Measurements from ENCODE around the gene EEA1.

The EEA1 gene

DNA sequence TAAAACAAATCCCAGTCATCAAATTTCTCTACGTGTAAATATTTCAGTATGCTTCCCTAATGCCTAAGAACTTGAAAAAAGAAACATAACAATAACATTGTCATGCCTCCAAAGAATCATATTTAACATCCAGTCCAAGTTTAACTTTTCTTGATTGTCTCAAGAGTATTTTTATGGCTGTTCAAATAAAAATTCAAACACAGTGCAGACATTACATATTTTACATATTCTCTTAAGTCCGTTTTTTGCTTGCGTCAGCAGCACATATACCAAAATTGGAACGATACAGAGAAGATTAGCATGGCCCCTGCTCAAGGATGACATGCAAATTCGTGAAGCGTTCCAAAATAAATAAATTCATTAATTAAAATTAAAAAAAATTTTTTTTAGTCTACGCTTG, 23.3 kb upstream of the EEA1 start:
- H3K9me3 ChIP-seq (ENCODE audit: control insufficient read depth, insufficient read depth, low read length) = peaks cover 5% of the 10 kb centered on the region
- no peaks in the 10 kb centered on the region for H3K27me3 ChIP-seq (ENCODE audit: control insufficient read depth, insufficient read depth, low read length)
- H3K36me3 ChIP-seq (ENCODE audit: control insufficient read depth, insufficient read depth, low read length) = no peaks in the 10 kb centered on the region
- H3K4me3 ChIP-seq (ENCODE audit: low read depth, low read length) = no peak overlapping the region
- no peak overlapping the region for H3K9ac ChIP-seq (ENCODE audit: low read depth, low read length)
- no peaks in the 10 kb centered on the region for H3K4me1 ChIP-seq (ENCODE audit: control insufficient read depth, insufficient read depth, low read length)

DNA sequence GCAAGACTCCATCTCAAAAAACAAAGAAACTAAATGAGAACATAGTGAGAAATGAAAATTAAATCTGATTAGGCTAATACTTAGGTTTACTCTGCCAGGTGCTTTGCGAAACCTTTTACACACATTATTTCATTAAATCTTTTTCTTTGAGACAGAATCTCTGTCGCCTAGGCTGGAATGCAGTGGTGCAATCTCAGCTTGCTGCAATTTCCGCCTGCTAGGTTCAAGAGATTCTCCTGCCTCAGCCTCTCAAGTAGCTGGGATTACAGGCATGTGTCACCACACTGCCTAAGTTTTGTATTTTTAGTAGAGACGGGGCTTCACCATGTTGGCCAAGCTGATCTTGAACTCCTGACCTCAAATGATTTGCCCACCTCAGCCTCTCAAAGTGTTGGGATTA, 21.9 kb upstream of the EEA1 start:
- no peaks in the 10 kb centered on the region for H3K36me3 ChIP-seq (ENCODE audit: control insufficient read depth, insufficient read depth, low read length)
- no peak overlapping the region for H3K9ac ChIP-seq (ENCODE audit: low read depth, low read length)
- no peaks in the 10 kb centered on the region for H3K27me3 ChIP-seq (ENCODE audit: control insufficient read depth, insufficient read depth, low read length)
- H3K4me3 ChIP-seq (ENCODE audit: low read depth, low read length) = no peak overlapping the region
- peaks cover 4% of the 10 kb centered on the region for H3K9me3 ChIP-seq (ENCODE audit: control insufficient read depth, insufficient read depth, low read length)
- no peaks in the 10 kb centered on the region for H3K4me1 ChIP-seq (ENCODE audit: control insufficient read depth, insufficient read depth, low read length)

DNA sequence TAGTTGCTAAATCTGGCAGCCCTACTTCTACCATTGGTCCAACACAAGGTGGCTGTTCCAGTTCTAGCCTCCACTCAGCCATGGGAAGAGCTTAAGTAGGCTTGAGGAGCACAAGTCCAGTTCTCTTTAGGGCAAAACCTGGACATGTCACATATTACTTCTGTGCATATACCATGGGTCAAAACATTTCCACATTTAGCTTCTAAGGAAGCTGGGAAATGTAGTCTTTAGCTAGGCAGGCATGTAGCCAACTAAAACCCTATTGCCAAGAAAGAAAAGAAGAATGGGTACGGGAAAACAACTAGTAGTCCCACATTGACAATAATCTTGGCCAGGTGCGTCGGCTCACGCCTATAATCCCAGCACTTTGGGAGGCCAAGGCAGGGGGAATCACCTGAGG, 20.9 kb upstream of the EEA1 start:
- H3K9me3 ChIP-seq (ENCODE audit: control insufficient read depth, insufficient read depth, low read length) = peaks cover 4% of the 10 kb centered on the region
- H3K36me3 ChIP-seq (ENCODE audit: control insufficient read depth, insufficient read depth, low read length) = no peaks in the 10 kb centered on the region
- no peak overlapping the region for H3K9ac ChIP-seq (ENCODE audit: low read depth, low read length)
- no peak overlapping the region for H3K4me3 ChIP-seq (ENCODE audit: low read depth, low read length)
- no peaks in the 10 kb centered on the region for H3K27me3 ChIP-seq (ENCODE audit: control insufficient read depth, insufficient read depth, low read length)
- no peaks in the 10 kb centered on the region for H3K4me1 ChIP-seq (ENCODE audit: control insufficient read depth, insufficient read depth, low read length)

DNA sequence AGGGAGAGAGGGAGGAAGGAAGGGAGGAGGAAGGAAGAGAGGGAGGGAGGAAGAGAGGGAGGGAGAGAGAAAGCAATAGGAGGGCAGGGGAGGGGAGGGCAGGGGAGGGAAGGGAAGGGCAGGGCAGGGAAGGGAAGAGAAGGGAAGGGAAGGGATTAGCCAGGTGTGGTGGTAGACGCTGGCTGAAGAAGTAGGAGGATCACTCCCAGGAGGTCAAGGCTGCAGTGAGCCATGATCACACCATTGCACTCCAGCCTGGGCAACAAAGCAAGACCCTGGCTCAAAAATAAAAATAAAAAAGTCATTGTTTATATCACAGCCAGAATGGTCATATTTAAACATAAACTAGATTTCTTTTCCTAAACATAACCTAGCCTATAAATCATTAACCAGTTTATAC, 20.4 kb upstream of the EEA1 start:
- no peaks in the 10 kb centered on the region for H3K36me3 ChIP-seq (ENCODE audit: control insufficient read depth, insufficient read depth, low read length)
- no peak overlapping the region for H3K9ac ChIP-seq (ENCODE audit: low read depth, low read length)
- no peaks in the 10 kb centered on the region for H3K4me1 ChIP-seq (ENCODE audit: control insufficient read depth, insufficient read depth, low read length)
- no peaks in the 10 kb centered on the region for H3K27me3 ChIP-seq (ENCODE audit: control insufficient read depth, insufficient read depth, low read length)
- no peak overlapping the region for H3K4me3 ChIP-seq (ENCODE audit: low read depth, low read length)
- H3K9me3 ChIP-seq (ENCODE audit: control insufficient read depth, insufficient read depth, low read length) = peaks cover 4% of the 10 kb centered on the region

DNA sequence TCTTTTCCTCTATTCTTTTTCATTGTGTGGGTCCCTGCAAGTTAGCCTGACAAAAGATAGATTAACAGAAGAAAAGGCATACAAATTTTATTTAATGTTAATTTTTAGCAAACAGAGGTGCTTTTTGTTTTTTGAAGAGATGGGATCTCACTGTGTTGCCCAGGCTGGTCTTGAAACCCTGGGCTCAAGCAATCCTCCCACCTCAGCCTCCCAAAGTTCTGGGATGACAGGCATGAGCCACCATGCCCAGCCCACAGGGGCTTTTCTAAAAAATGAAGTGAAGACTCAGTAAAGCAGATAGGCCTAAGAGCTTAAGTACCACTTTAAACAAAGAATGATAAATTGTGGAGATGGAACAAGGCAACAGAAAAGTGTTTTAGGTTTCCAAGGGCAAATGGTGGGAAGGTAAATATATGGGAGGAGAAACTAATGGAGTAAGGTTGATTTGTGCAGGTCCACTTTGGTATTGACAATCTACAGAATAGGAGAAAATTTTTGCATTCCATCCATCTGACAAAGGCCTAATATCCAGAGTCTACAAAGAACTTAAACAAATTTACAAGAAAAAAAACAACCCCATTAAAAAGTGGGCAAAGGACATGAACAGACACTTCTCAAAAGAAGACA, 18.6 kb upstream of the EEA1 start:
- Histone ChIP-seq H3K27me3 (ENCODE audit: control insufficient read depth, insufficient read depth, low read length) (no peaks in the 10 kb centered on the region), H3K9ac (ENCODE audit: low read depth, low read length) (no peak overlapping the region), H3K4me1 (ENCODE audit: control insufficient read depth, insufficient read depth, low read length) (no peaks in the 10 kb centered on the region), H3K36me3 (ENCODE audit: control insufficient read depth, insufficient read depth, low read length) (no peaks in the 10 kb centered on the region), H3K9me3 (ENCODE audit: control insufficient read depth, insufficient read depth, low read length) (no peaks in the 10 kb centered on the region), H3K4me3 (ENCODE audit: low read depth, low read length) (no peak overlapping the region)

DNA sequence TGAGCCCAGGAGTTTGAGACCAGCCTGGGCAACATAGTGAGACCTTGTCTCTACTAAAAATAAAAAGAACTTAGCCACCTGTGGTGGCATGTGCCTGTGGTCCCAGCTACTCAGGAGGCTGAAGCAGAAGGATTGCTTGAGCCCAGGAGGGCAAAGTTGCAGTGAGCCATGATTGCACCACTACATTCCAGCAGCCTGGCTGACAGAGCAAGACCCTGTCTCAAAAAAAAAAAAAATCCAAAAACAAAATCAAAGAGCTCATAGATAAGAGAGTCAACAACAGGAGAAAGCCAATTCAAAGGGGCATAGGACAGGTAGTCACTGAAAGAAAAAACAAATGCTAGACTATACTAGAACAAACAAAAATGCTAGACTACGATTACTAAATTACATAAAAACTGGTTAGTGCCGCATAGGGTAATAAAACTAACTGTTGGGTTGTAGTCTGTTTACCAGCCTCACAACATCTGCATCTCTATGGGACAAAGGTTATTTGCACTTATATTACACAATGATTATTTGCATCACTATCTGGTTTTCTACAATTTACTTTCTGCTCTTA, 16.6 kb upstream of the EEA1 start:
- H3K4me3 ChIP-seq (ENCODE audit: low read depth, low read length) = no peak overlapping the region
- no peaks in the 10 kb centered on the region for H3K27me3 ChIP-seq (ENCODE audit: control insufficient read depth, insufficient read depth, low read length)
- H3K9me3 ChIP-seq (ENCODE audit: control insufficient read depth, insufficient read depth, low read length) = no peaks in the 10 kb centered on the region
- no peaks in the 10 kb centered on the region for H3K4me1 ChIP-seq (ENCODE audit: control insufficient read depth, insufficient read depth, low read length)
- no peak overlapping the region for H3K9ac ChIP-seq (ENCODE audit: low read depth, low read length)
- H3K36me3 ChIP-seq (ENCODE audit: control insufficient read depth, insufficient read depth, low read length) = no peaks in the 10 kb centered on the region

DNA sequence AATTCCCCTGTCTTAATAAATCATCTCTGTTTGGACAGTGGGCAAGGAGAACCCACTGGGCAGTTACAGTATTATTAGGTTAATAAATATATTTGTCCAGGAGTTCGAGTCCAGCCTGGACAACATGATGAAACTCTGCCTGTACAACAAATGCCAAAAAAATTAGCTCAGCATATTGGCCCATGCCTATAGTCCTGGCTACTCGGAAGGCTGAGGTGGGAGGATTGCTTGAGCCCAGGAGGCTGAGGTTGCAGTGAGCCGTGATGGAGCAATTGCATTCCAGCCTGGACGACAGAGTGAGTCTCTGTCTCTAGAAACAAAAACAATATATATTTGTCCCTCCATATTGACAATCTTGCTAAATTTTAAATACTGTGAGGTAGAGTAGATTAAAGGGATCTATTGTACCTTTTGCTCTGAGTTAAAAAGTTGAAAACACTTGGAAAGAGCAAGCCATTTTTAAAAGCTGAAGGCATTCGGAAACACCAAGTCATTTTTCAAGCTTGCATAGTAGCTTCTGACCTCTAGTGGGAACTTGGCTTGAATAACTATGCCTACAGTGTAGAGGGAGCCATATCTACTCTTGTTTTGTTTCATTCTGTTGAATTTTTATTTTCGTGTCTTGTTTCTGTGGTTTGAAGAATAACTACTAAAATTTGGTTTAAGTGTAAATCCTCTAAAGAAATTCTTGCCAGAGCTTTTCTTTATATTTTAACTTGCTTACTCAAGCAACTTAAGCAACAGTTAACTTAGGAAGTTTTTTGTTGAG, 14.6 kb upstream of the EEA1 start:
- Histone ChIP-seq H3K9ac (ENCODE audit: low read depth, low read length) (no peak overlapping the region), H3K27me3 (ENCODE audit: control insufficient read depth, insufficient read depth, low read length) (no peaks in the 10 kb centered on the region), H3K4me3 (ENCODE audit: low read depth, low read length) (no peak overlapping the region), H3K4me1 (ENCODE audit: control insufficient read depth, insufficient read depth, low read length) (no peaks in the 10 kb centered on the region), H3K36me3 (ENCODE audit: control insufficient read depth, insufficient read depth, low read length) (no peaks in the 10 kb centered on the region), H3K9me3 (ENCODE audit: control insufficient read depth, insufficient read depth, low read length) (no peaks in the 10 kb centered on the region)

DNA sequence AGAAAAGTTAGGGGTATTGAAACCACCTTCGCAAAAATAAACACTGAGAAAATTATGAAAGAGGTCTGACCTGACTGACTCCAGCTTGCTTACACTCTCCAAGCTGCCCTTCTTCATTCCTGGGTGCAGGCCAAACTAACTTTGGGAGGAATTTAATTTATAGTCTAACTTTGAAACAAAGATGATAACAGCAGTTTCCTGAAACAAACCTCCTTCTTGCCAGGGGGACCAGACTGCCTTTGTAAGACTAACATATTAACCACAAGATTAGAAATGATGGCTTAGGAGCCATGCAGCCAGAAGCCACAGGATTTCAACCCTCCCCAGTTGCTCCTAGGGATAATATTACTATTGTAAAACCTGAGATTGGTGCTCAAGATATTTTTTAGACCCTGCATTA, 13.8 kb upstream of the EEA1 start:
- H3K4me1 ChIP-seq (ENCODE audit: control insufficient read depth, insufficient read depth, low read length) = no peaks in the 10 kb centered on the region

DNA sequence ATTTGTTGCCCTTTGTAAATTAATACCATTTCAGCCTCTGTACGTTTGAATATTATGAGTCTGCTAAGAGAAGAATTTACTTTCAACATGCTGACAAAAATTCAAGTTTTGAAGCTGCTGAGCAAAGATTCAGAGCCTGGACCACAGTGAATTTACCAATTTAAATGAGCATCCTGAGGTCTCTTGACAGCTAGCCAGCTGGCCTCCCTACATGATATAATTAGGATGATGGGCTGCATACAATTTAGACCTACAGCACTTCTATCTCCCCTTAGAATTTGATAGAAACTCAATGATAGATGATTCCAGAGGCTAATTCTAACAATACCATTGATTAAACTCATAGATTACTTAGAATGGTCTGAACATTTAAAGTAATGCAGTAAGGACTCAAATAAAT, 10.0 kb upstream of the EEA1 start:
- Histone ChIP-seq H3K9me3 (ENCODE audit: control insufficient read depth, insufficient read depth, low read length) (no peaks in the 10 kb centered on the region), H3K4me1 (ENCODE audit: control insufficient read depth, insufficient read depth, low read length) (no peaks in the 10 kb centered on the region), H3K4me3 (ENCODE audit: low read depth, low read length) (no peak overlapping the region)

More for the DNA sequence above, 13.8 kb upstream of the EEA1 start:
- Histone ChIP-seq H3K27me3 (ENCODE audit: control insufficient read depth, insufficient read depth, low read length) (no peaks in the 10 kb centered on the region), H3K9ac (ENCODE audit: low read depth, low read length) (no peak overlapping the region), H3K36me3 (ENCODE audit: control insufficient read depth, insufficient read depth, low read length) (no peaks in the 10 kb centered on the region), H3K4me3 (ENCODE audit: low read depth, low read length) (no peak overlapping the region), H3K9me3 (ENCODE audit: control insufficient read depth, insufficient read depth, low read length) (no peaks in the 10 kb centered on the region)

DNA sequence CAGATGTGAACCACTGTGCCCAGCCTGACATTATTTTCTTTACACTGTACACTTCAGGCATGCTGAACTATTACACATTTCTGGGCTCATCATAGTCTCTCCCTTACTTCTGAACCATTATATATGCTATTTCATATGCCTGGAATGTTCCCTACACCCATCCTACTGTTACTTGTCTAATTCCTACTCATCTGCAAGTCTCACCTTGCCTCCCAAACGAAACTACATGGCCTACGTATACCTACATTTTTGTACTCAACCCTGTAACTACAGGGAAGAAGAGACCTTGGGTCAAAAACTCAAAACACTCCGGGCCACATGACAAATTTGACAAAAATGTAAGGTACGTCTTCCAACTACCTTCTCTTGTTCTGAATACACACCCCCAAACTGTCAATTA, 9.5 kb upstream of the EEA1 start:
- Histone ChIP-seq H3K27me3 (ENCODE audit: control insufficient read depth, insufficient read depth, low read length) (no peaks in the 10 kb centered on the region), H3K9me3 (ENCODE audit: control insufficient read depth, insufficient read depth, low read length) (no peaks in the 10 kb centered on the region), H3K9ac (ENCODE audit: low read depth, low read length) (no peak overlapping the region), H3K36me3 (ENCODE audit: control insufficient read depth, insufficient read depth, low read length) (no peaks in the 10 kb centered on the region), H3K4me1 (ENCODE audit: control insufficient read depth, insufficient read depth, low read length) (peaks cover 4% of the 10 kb centered on the region), H3K4me3 (ENCODE audit: low read depth, low read length) (no peak overlapping the region)

More for the DNA sequence above, 10.0 kb upstream of the EEA1 start:
- H3K36me3 ChIP-seq (ENCODE audit: control insufficient read depth, insufficient read depth, low read length) = no peaks in the 10 kb centered on the region
- no peak overlapping the region for H3K9ac ChIP-seq (ENCODE audit: low read depth, low read length)
- H3K27me3 ChIP-seq (ENCODE audit: control insufficient read depth, insufficient read depth, low read length) = no peaks in the 10 kb centered on the region

DNA sequence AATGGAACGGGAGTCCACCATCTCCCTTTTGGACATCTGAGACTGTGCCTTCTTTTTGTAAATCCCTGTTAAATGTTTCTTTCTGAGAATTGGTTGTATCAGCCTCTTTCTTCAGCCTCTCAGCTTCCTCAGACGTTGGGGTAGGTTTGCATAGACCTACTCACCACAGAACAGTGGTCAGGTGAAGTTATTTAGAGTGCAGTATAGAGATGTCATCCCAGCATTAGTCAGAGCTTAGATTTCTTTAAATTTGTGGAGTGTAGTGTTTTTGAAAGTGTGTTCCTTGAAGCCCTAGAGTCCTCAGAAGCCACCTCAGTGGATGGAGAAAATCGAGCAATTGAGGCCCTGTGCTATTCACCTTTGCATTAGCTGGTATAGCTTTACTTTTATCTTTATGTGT, 8.9 kb upstream of the EEA1 start:
- no peaks in the 10 kb centered on the region for H3K27me3 ChIP-seq (ENCODE audit: control insufficient read depth, insufficient read depth, low read length)
- peaks cover 8% of the 10 kb centered on the region for H3K4me1 ChIP-seq (ENCODE audit: control insufficient read depth, insufficient read depth, low read length)
- H3K36me3 ChIP-seq (ENCODE audit: control insufficient read depth, insufficient read depth, low read length) = no peaks in the 10 kb centered on the region
- no peak overlapping the region for H3K9ac ChIP-seq (ENCODE audit: low read depth, low read length)
- no peaks in the 10 kb centered on the region for H3K9me3 ChIP-seq (ENCODE audit: control insufficient read depth, insufficient read depth, low read length)
- H3K4me3 ChIP-seq (ENCODE audit: low read depth, low read length) = no peak overlapping the region

DNA sequence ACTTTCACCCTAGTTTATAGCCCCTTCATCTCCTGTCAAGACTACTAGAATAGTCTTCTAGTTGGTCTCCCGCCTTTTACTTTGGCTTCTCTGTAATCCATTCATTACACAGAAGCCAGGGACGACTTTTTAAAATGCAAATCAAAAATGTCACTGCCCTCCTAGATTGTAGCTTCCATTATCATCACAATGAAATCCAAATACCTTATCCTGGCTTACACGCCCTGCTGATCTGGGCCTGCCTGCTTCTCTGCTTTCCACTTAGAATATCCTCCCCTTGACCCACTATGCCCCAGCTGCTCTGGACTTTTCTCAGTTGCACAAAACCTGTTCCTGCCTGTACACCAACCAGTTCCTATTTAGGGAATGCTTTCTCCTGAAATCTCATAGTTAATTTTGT, 4.5 kb upstream of the EEA1 start:
- Histone ChIP-seq H3K36me3 (ENCODE audit: control insufficient read depth, insufficient read depth, low read length) (no peaks in the 10 kb centered on the region), H3K9ac (ENCODE audit: low read depth, low read length) (no peak overlapping the region)

More for the DNA sequence above, 4.5 kb upstream of the EEA1 start:
- Histone ChIP-seq H3K9me3 (ENCODE audit: control insufficient read depth, insufficient read depth, low read length) (no peaks in the 10 kb centered on the region), H3K4me3 (ENCODE audit: low read depth, low read length) (no peak overlapping the region), H3K4me1 (ENCODE audit: control insufficient read depth, insufficient read depth, low read length) (peaks cover 8% of the 10 kb centered on the region), H3K27me3 (ENCODE audit: control insufficient read depth, insufficient read depth, low read length) (no peaks in the 10 kb centered on the region)

All from iPS-15b (cell line).